Esophagus muscularis mucosa (tissue), 3 donors: ENCODE data around the gene FOLH1.
"Not testable (repeated sequence)": the region's sequence is repeated elsewhere in the genome, so short reads cannot be mapped to it uniquely, and the experiment has no call there.

Experiments used
- POLR2A ChIP-seq: fragments of 450-650 bp; IDR thresholded peaks from one replicate; pipeline ENCODE4 v1.6.1; 2017; ENCODE audit warnings: antibody characterized with exemption, moderate library complexity, mild to moderate bottlenecking, low read depth
- TF ChIP-seq, protein P1 (sequence below), 3 experiments: fragments of 200-600 bp in 2 of 3; fragments of 450-650 bp in 1 of 3; sonication (generic) in 2 of 3; IDR thresholded peaks; one replicate each; pipeline ENCODE4 v1.5.1; 2017 to 2019; ENCODE audit warnings: antibody characterized with exemption in 3 of 3, mild to moderate bottlenecking in 2 of 3, moderate library complexity in 1 of 3

DNA sequence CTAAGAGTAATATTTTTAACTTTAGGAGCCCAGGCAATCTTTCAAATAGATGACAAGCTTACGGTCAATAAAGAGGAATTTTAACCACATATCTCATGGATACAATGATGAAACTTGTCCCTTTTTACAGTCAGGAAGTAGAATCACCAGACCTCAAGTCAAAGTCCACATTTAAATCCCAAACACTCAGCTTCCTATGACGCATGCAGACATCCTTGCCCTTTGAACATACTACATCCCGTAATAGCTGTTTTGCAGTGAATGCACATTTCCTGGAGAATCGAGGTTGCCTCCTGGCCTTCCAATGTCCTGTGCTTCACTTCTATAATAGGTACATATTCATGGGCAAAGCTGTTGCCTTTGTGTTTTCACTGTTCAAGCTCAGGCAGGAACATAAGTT lies 25.3 kb upstream of the FOLH1 start:
- not testable (repeated sequence) for TF ChIP-seq POLR2A
- TF ChIP-seq, protein P1, sequence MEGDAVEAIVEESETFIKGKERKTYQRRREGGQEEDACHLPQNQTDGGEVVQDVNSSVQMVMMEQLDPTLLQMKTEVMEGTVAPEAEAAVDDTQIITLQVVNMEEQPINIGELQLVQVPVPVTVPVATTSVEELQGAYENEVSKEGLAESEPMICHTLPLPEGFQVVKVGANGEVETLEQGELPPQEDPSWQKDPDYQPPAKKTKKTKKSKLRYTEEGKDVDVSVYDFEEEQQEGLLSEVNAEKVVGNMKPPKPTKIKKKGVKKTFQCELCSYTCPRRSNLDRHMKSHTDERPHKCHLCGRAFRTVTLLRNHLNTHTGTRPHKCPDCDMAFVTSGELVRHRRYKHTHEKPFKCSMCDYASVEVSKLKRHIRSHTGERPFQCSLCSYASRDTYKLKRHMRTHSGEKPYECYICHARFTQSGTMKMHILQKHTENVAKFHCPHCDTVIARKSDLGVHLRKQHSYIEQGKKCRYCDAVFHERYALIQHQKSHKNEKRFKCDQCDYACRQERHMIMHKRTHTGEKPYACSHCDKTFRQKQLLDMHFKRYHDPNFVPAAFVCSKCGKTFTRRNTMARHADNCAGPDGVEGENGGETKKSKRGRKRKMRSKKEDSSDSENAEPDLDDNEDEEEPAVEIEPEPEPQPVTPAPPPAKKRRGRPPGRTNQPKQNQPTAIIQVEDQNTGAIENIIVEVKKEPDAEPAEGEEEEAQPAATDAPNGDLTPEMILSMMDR (IDR thresholded peaks at IDR 0.05) = not testable (repeated sequence)
